Measurements from ENCODE around the gene SH3GL2. TPM values are rescaled to one million over a fixed set of nuclear protein-coding genes. Genes with fewer than 3 reads are reported as not detected.

Gene SH3GL2
- total RNA-seq, 1 experiment from 2014 or later = 1.1 TPM

- no peak for DNase-seq
- H3K4me1 Mint-ChIP-seq (ENCODE audit: low read depth, unreplicated experiment) = no peaks in the 10 kb centered on the region
- no peak overlapping the region for H3K27ac Mint-ChIP-seq (ENCODE audit: unreplicated experiment)
- H3K36me3 Mint-ChIP-seq (ENCODE audit: insufficient read depth, unreplicated experiment) = no peaks in the 10 kb centered on the region
- no peaks in the 10 kb centered on the region for H3K9me3 Mint-ChIP-seq (ENCODE audit: low read depth, unreplicated experiment)
- H3K4me3 Mint-ChIP-seq (ENCODE audit: low read depth, unreplicated experiment) = no peak overlapping the region
- peaks cover 30% of the 10 kb centered on the region for H3K27me3 Mint-ChIP-seq (ENCODE audit: unreplicated experiment)
- CTCF ChIA-PET = interaction anchor here (0.6 kb wide), 1 partner anchor 78 kb away, joined by 3 read pairs; no protein-coding TSS in a partner anchor
- TF ChIP-seq CTCF (IDR thresholded peaks at IDR 0.05; ENCODE audit: unreplicated experiment) = no peak
- intact Hi-C loops (cut with micrococcal nuclease; ENCODE audit: unreplicated experiment) = no loop called here
- no TSS peak for BruUV-seq (replicated peaks)
Measured at GRCh38 chr9:17653947-17654465, 75.1 kb downstream of the SH3GL2 start.

GRCh38 chr9:17656889-17657288 lies 78.0 kb downstream of the SH3GL2 start:
- Mint-ChIP-seq H3K27ac (ENCODE audit: unreplicated experiment) (no peak overlapping the region), H3K27me3 (ENCODE audit: unreplicated experiment) (peaks cover 23% of the 10 kb centered on the region), H3K4me3 (ENCODE audit: low read depth, unreplicated experiment) (no peak overlapping the region), H3K9me3 (ENCODE audit: low read depth, unreplicated experiment) (no peaks in the 10 kb centered on the region), H3K36me3 (ENCODE audit: insufficient read depth, unreplicated experiment) (no peaks in the 10 kb centered on the region), H3K4me1 (ENCODE audit: low read depth, unreplicated experiment) (no peaks in the 10 kb centered on the region)
- no TSS peak for BruUV-seq (replicated peaks)
- intact Hi-C loops (cut with micrococcal nuclease; ENCODE audit: unreplicated experiment) = no loop called here
- DNase-seq = no peak
- CTCF ChIA-PET = interaction anchor here (0.6 kb wide), 1 partner anchor 1551 kb away, joined by 3 read pairs; no protein-coding TSS in a partner anchor
- no peak for TF ChIP-seq CTCF (IDR thresholded peaks at IDR 0.05; ENCODE audit: unreplicated experiment)

- no peak overlapping the region for H3K4me3 Mint-ChIP-seq (ENCODE audit: low read depth, unreplicated experiment)
- DNase-seq = no peak
- BruUV-seq (replicated peaks) = no TSS peak
- H3K27me3 Mint-ChIP-seq (ENCODE audit: unreplicated experiment) = peaks cover 9% of the 10 kb centered on the region
- H3K27ac Mint-ChIP-seq (ENCODE audit: unreplicated experiment) = no peak overlapping the region
- CTCF ChIA-PET = no interaction called here
- no peak for TF ChIP-seq CTCF (IDR thresholded peaks at IDR 0.05; ENCODE audit: unreplicated experiment)
- no peaks in the 10 kb centered on the region for H3K4me1 Mint-ChIP-seq (ENCODE audit: low read depth, unreplicated experiment)
- H3K36me3 Mint-ChIP-seq (ENCODE audit: insufficient read depth, unreplicated experiment) = no peaks in the 10 kb centered on the region
- intact Hi-C loops (cut with micrococcal nuclease; ENCODE audit: unreplicated experiment) = no loop called here
- H3K9me3 Mint-ChIP-seq (ENCODE audit: low read depth, unreplicated experiment) = no peaks in the 10 kb centered on the region
Measured at GRCh38 chr9:17658237-17658636, 79.4 kb downstream of the SH3GL2 start.

- H3K9me3 Mint-ChIP-seq (ENCODE audit: low read depth, unreplicated experiment) = no peaks in the 10 kb centered on the region
- no TSS peak for BruUV-seq (replicated peaks)
- no peak overlapping the region for H3K27ac Mint-ChIP-seq (ENCODE audit: unreplicated experiment)
- CTCF ChIA-PET = no interaction called here
- peaks cover under 1% of the 10 kb centered on the region for H3K27me3 Mint-ChIP-seq (ENCODE audit: unreplicated experiment)
- no peak for TF ChIP-seq CTCF (IDR thresholded peaks at IDR 0.05; ENCODE audit: unreplicated experiment)
- H3K4me3 Mint-ChIP-seq (ENCODE audit: low read depth, unreplicated experiment) = no peak overlapping the region
- DNase-seq = no peak
- H3K36me3 Mint-ChIP-seq (ENCODE audit: insufficient read depth, unreplicated experiment) = no peaks in the 10 kb centered on the region
- intact Hi-C loops (cut with micrococcal nuclease; ENCODE audit: unreplicated experiment) = no loop called here
- no peaks in the 10 kb centered on the region for H3K4me1 Mint-ChIP-seq (ENCODE audit: low read depth, unreplicated experiment)
Measured at GRCh38 chr9:17660158-17660557, 81.3 kb downstream of the SH3GL2 start.
